Naive thymus-derived CD4-positive, alpha-beta T cell (primary cell): ENCODE measurements around the gene IKBKE. TPM values are rescaled to one million over a fixed set of nuclear protein-coding genes. Genes with fewer than 3 reads are reported as not detected.

Experiments used
- ATAC-seq: fragments of 150-1000 bp; cut with Tn5 transposase; 2 replicates; pipeline ENCODE4 v1.10.0; 2021; ENCODE audit warnings: mild to moderate bottlenecking, moderate library complexity
- CTCF ChIA-PET: fragments of 350-600 bp; sonication (Branson Sonifier 250); formaldehyde crosslinking; loops from one replicate; lab custom pipeline; 2021; ENCODE audit warnings: antibody characterized with exemption; lab: Charles Lee
- POLR2A ChIA-PET: fragments of 350-600 bp; sonication (Branson Sonifier 250); formaldehyde crosslinking; loops from one replicate; lab custom pipeline; 2021; ENCODE audit warnings: antibody characterized with exemption, inconsistent platforms; lab: Charles Lee
- DNase-seq, 9 donors: peaks; one replicate each; pipeline versions ENCODE4 v3.0.0 to v3.0.0-alpha.2; 2020 to 2022; ENCODE audit warnings: mixed read lengths in 1 of 9
- H3K27ac ChIP-seq: one replicate; pipeline ENCODE4 v1.7.0; 2013; ENCODE audit warnings: mild to moderate bottlenecking, low read depth, low read length, moderate library complexity
- H3K27me3 ChIP-seq, 2 donors: one replicate each; pipeline ENCODE4 v1.7.0; 2013; ENCODE audit warnings: low read length in 2 of 2, mild to moderate bottlenecking in 2 of 2, moderate library complexity in 2 of 2; ENCODE audit not compliant: control insufficient read depth in 2 of 2, insufficient read depth in 2 of 2
- H3K36me3 ChIP-seq, 3 experiments: 1 replicate in 2 of 3; 2 replicates in 1 of 3; pipeline ENCODE4 v1.7.0; 2013; ENCODE audit warnings: low read length in 3 of 3, mild to moderate bottlenecking in 3 of 3, moderate library complexity in 1 of 3; ENCODE audit not compliant: insufficient read depth in 3 of 3, control insufficient read depth in 2 of 3
- H3K4me1 ChIP-seq, 2 donors: one replicate each; pipeline ENCODE4 v1.7.0; 2013; ENCODE audit warnings: low read length in 2 of 2, mild to moderate bottlenecking in 2 of 2, moderate library complexity in 1 of 2; ENCODE audit not compliant: control insufficient read depth in 2 of 2, insufficient read depth in 2 of 2
- H3K4me3 ChIP-seq: 2 replicates; pipeline ENCODE4 v1.7.0; 2013; ENCODE audit warnings: mild to moderate bottlenecking, low read length
- H3K9me3 ChIP-seq, 3 experiments: 1 replicate in 2 of 3; 2 replicates in 1 of 3; pipeline ENCODE4 v1.7.0; 2013; ENCODE audit warnings: low read length in 3 of 3; ENCODE audit not compliant: control insufficient read depth in 2 of 3
- H3K27ac Mint-ChIP-seq, 9 donors: one replicate each; pipeline ENCODE4 v1.8.0; 2020 to 2022; ENCODE audit warnings: mixed read lengths in 9 of 9, mild to moderate bottlenecking in 8 of 9, moderate library complexity in 5 of 9, inconsistent platforms in 2 of 9
- H3K27me3 Mint-ChIP-seq, 5 donors: one replicate each; pipeline ENCODE4 v1.8.0; 2021 to 2022; ENCODE audit warnings: mixed read lengths in 5 of 5, mild to moderate bottlenecking in 1 of 5
- H3K36me3 Mint-ChIP-seq, 5 donors: one replicate each; pipeline ENCODE4 v1.8.0; 2020 to 2022; ENCODE audit warnings: mixed read lengths in 5 of 5, mild to moderate bottlenecking in 3 of 5, inconsistent platforms in 1 of 5
- H3K4me1 Mint-ChIP-seq, 7 donors: one replicate each; pipeline ENCODE4 v1.8.0; 2020 to 2022; ENCODE audit warnings: mixed read lengths in 7 of 7, mild to moderate bottlenecking in 3 of 7, inconsistent platforms in 1 of 7
- H3K4me3 Mint-ChIP-seq, 10 donors: one replicate each; pipeline ENCODE4 v1.8.0; 2020 to 2022; ENCODE audit warnings: mild to moderate bottlenecking in 10 of 10, mixed read lengths in 10 of 10, moderate library complexity in 6 of 10, inconsistent platforms in 2 of 10
- H3K9me3 Mint-ChIP-seq, 11 donors: one replicate each; pipeline ENCODE4 v1.8.0; 2020 to 2022; ENCODE audit warnings: mixed read lengths in 11 of 11, mild to moderate bottlenecking in 4 of 11, inconsistent platforms in 1 of 11, moderate library complexity in 1 of 11
- intact Hi-C, 2 donors: fragments of 100-400 bp; cut with micrococcal nuclease; formaldehyde crosslinking; loops; one replicate each; pipeline ENCODE4 v1.15.1; 2023
- polyA plus RNA-seq, 2 donors: library from polyadenylated mRNA; unstranded; fragments of 300-500 nt; fragmentation: Illumina TruSeq; gene quantifications; one replicate each; pipeline ENCODE4 v1.2.3, GENCODE V29; 2021
- total RNA-seq, 6 experiments: library from RNA in 5 of 6; stranded (reverse) in 5 of 6; gene quantifications; 1 replicate in 5 of 6; 2 replicates in 1 of 6; pipeline ENCODE4 v1.2.3 and lab custom pipeline; 2021 to 2026

Gene IKBKE
- total and polyA plus RNA-seq, 7 experiments from 2014 or later = 32.5 to 177 (median 60.4) TPM

- H3K4me3 ChIP-seq = no peak overlapping the region
- peaks cover 28 to 87% (median 53%) of the 10 kb centered on the region in 3 experiments for H3K36me3 ChIP-seq
- no peaks in the 10 kb centered on the region for H3K9me3 ChIP-seq
- peaks cover 0 to 2% (median 0%) of the 10 kb centered on the region in 11 donors for H3K9me3 Mint-ChIP-seq
- no peaks in the 10 kb centered on the region for H3K27me3 Mint-ChIP-seq
- H3K4me1 Mint-ChIP-seq = peaks cover 0 to 25% (median 4%) of the 10 kb centered on the region in 7 donors
- H3K27ac Mint-ChIP-seq = peak overlapping the region in 4 of 9 donors; percentile 14 to 39 (median 27)
- DNase-seq = no peak
- peak overlapping the region; percentile 9 for H3K27ac ChIP-seq
- no peaks in the 10 kb centered on the region for H3K4me1 ChIP-seq
- no peak for ATAC-seq
- intact Hi-C loops = no loop called here
- ChIA-PET POLR2A (no interaction called here), CTCF (interaction anchor here (2.5 kb wide), 1 partner anchor 94 kb away, joined by 6 read pairs; no protein-coding TSS in a partner anchor)
- peaks cover 6 to 47% (median 18%) of the 10 kb centered on the region in 5 donors for H3K36me3 Mint-ChIP-seq
- H3K4me3 Mint-ChIP-seq = no peak overlapping the region
- no peaks in the 10 kb centered on the region for H3K27me3 ChIP-seq
Observed at GRCh38 chr1:206491616-206492015, 21.3 kb downstream of the IKBKE start.

- Histone ChIP-seq H3K27ac (no peak overlapping the region), H3K4me1 (no peaks in the 10 kb centered on the region), H3K36me3 (peaks cover 28 to 87% (median 50%) of the 10 kb centered on the region in 3 experiments), H3K27me3 (no peaks in the 10 kb centered on the region), H3K9me3 (no peaks in the 10 kb centered on the region), H3K4me3 (no peak overlapping the region)
- no peak for ATAC-seq
- Mint-ChIP-seq H3K9me3 (peaks cover 0 to 2% (median 0%) of the 10 kb centered on the region in 11 donors), H3K36me3 (peaks cover 6 to 47% (median 18%) of the 10 kb centered on the region in 5 donors), H3K27me3 (no peaks in the 10 kb centered on the region), H3K27ac (peak overlapping the region in 2 of 9 donors; percentile 25 to 50), H3K4me1 (peaks cover 0 to 25% (median 4%) of the 10 kb centered on the region in 7 donors), H3K4me3 (no peak overlapping the region)
- intact Hi-C loops = no loop called here
- POLR2A ChIA-PET = interaction anchor here (0.9 kb wide), 1 partner anchor 15 kb away, joined by 5 read pairs; the partner anchor contains the start of gene RASSF5
- no peak for DNase-seq
- CTCF ChIA-PET = no interaction called here
Observed at GRCh38 chr1:206492589-206492988, 22.3 kb downstream of the IKBKE start.

GRCh38 chr1:206493279-206493678, 23.0 kb downstream of the IKBKE start:
- ATAC-seq (no peak), DNase-seq (no peak)
- POLR2A ChIA-PET = no interaction called here
- Histone ChIP-seq H3K9me3 (no peaks in the 10 kb centered on the region), H3K4me1 (no peaks in the 10 kb centered on the region), H3K27ac (no peak overlapping the region), H3K4me3 (no peak overlapping the region), H3K36me3 (peaks cover 28 to 86% (median 43%) of the 10 kb centered on the region in 3 experiments), H3K27me3 (no peaks in the 10 kb centered on the region)
- no peak overlapping the region for H3K4me3 Mint-ChIP-seq
- peaks cover 0 to 2% (median 0%) of the 10 kb centered on the region in 11 donors for H3K9me3 Mint-ChIP-seq
- intact Hi-C loops = no loop called here
- peak overlapping the region in 1 of 9 donors; percentile 25 for H3K27ac Mint-ChIP-seq
- H3K4me1 Mint-ChIP-seq = peaks cover 0 to 19% (median 4%) of the 10 kb centered on the region in 7 donors
- CTCF ChIA-PET = interaction anchor here (1.3 kb wide), 1 partner anchor 13 kb away, joined by 3 read pairs; no protein-coding TSS in a partner anchor
- H3K36me3 Mint-ChIP-seq = peaks cover 4 to 43% (median 18%) of the 10 kb centered on the region in 5 donors
- H3K27me3 Mint-ChIP-seq = no peaks in the 10 kb centered on the region

DNA sequence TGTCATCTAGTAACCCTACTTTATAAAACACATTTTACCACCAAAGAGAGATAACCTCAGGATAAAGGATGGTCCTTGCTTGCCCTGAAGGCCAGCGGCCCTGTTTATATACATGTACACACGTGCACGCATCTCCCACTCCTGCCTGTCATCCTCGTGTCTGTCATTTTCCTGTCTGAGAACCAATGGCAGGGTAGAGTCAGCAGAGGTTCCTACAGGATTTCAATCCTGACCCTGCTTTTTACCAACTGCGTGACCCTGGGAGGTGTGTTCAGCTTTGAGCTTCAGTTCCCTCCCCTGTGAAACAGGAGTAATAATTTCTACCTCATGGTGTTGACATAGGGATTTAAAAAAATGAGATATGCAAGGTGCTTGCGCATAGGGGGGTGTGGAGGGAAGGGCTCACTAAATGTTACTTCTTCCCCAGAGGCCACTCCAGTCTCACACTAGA, 24.8 kb downstream of the IKBKE start:
- H3K27ac Mint-ChIP-seq = peak overlapping the region in 4 of 9 donors; percentile 43 to 53 (median 45)

GRCh38 chr1:206495493-206496046, 25.3 kb downstream of the IKBKE start:
- ChIA-PET CTCF (interaction anchor here (0.9 to 1.7 kb wide), 4 partner anchors 16 to 168 kb away, joined by 3 to 6 read pairs (median 4); no protein-coding TSS in a partner anchor), POLR2A (no interaction called here)
- DNase-seq (no peak), ATAC-seq (no peak)
- Histone ChIP-seq H3K4me3 (no peak overlapping the region), H3K9me3 (no peaks in the 10 kb centered on the region), H3K27me3 (no peaks in the 10 kb centered on the region), H3K4me1 (no peaks in the 10 kb centered on the region), H3K27ac (no peak overlapping the region), H3K36me3 (peaks cover 23 to 87% (median 35%) of the 10 kb centered on the region in 3 experiments)
- peaks cover 0 to 17% (median 2%) of the 10 kb centered on the region in 7 donors for H3K4me1 Mint-ChIP-seq
- H3K9me3 Mint-ChIP-seq = peaks cover 0 to 2% (median 0%) of the 10 kb centered on the region in 11 donors
- H3K27ac Mint-ChIP-seq = peak overlapping the region in 3 of 9 donors; percentile 45 to 70 (median 57)
- H3K36me3 Mint-ChIP-seq = peaks cover 6 to 46% (median 18%) of the 10 kb centered on the region in 5 donors
- no peak overlapping the region for H3K4me3 Mint-ChIP-seq
- intact Hi-C loops = no loop called here
- H3K27me3 Mint-ChIP-seq = no peaks in the 10 kb centered on the region

More for the DNA sequence above, 24.8 kb downstream of the IKBKE start:
- Histone ChIP-seq H3K9me3 (no peaks in the 10 kb centered on the region), H3K27ac (no peak overlapping the region), H3K27me3 (no peaks in the 10 kb centered on the region), H3K4me3 (no peak overlapping the region), H3K36me3 (peaks cover 23 to 91% (median 35%) of the 10 kb centered on the region in 3 experiments), H3K4me1 (no peaks in the 10 kb centered on the region)
- H3K27me3 Mint-ChIP-seq = no peaks in the 10 kb centered on the region
- no peak for ATAC-seq
- intact Hi-C loops = no loop called here
- peaks cover 0 to 2% (median 0%) of the 10 kb centered on the region in 11 donors for H3K9me3 Mint-ChIP-seq
- peaks cover 0 to 18% (median 4%) of the 10 kb centered on the region in 7 donors for H3K4me1 Mint-ChIP-seq
- peaks cover 6 to 48% (median 18%) of the 10 kb centered on the region in 5 donors for H3K36me3 Mint-ChIP-seq
- DNase-seq = no peak
- POLR2A ChIA-PET = no interaction called here
- CTCF ChIA-PET = interaction anchor here (1.3 to 1.7 kb wide), 3 partner anchors 15 to 50 kb away, joined by 3 to 6 read pairs (median 3); no protein-coding TSS in a partner anchor
- no peak overlapping the region for H3K4me3 Mint-ChIP-seq

DNA sequence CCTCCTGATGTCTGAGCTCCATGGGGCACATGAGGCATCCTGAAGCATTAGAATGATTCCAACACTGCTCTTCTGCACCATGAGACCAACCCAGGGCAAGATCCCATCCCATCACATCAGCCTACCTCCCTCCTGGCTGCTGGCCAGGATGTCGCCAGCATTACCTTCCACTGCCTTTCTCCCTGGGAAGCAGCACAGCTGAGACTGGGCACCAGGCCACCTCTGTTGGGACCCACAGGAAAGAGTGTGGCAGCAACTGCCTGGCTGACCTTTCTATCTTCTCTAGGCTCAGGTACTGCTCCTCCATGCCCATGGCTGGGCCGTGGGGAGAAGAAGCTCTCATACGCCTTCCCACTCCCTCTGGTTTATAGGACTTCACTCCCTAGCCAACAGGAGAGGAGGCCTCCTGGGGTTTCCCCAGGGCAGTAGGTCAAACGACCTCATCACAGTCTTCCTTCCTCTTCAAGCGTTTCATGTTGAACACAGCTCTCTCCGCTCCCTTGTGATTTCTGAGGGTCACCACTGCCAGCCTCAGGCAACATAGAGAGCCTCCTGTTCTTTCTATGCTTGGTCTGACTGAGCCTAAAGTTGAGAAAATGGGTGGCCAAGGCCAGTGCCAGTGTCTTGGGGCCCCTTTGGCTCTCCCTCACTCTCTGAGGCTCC, 26.0 kb downstream of the IKBKE start:
- peaks cover 0 to 10% (median 0%) of the 10 kb centered on the region in 7 donors for H3K4me1 Mint-ChIP-seq
- H3K4me3 ChIP-seq = no peak overlapping the region
- H3K27me3 ChIP-seq = no peaks in the 10 kb centered on the region
- H3K9me3 Mint-ChIP-seq = peaks cover 0 to 1% (median 0%) of the 10 kb centered on the region in 11 donors
- peak overlapping the region; percentile 31 for H3K27ac ChIP-seq
- DNase-seq = no peak
- intact Hi-C loops = no loop called here
- H3K4me1 ChIP-seq = no peaks in the 10 kb centered on the region
- ATAC-seq = peak; percentile 60
- ChIA-PET POLR2A (no interaction called here), CTCF (interaction anchor here (0.9 to 1.4 kb wide), 3 partner anchors 25 to 167 kb away, joined by 3 to 4 read pairs (median 3); no protein-coding TSS in a partner anchor)
- peaks cover 19 to 80% (median 33%) of the 10 kb centered on the region in 3 experiments for H3K36me3 ChIP-seq
- no peaks in the 10 kb centered on the region for H3K9me3 ChIP-seq
- no peaks in the 10 kb centered on the region for H3K27me3 Mint-ChIP-seq
- H3K36me3 Mint-ChIP-seq = peaks cover 6 to 43% (median 11%) of the 10 kb centered on the region in 5 donors
- H3K4me3 Mint-ChIP-seq = no peak overlapping the region
- H3K27ac Mint-ChIP-seq = peak overlapping the region; percentile 19 to 79 (median 60)
